ENCODE measurements around the gene LRWD1. TPM values are rescaled to one million over a fixed set of nuclear protein-coding genes. Genes with fewer than 3 reads are reported as not detected.
"Not testable (repeated sequence)": the region's sequence is repeated elsewhere in the genome, so short reads cannot be mapped to it uniquely, and the experiment has no call there.

The LRWD1 gene
- total RNA-seq, 1 donor from 2014 or later: 14.8 TPM

- DNase-seq (ENCODE audit: low spot score): no peak
Observed at GRCh38 chr7:102439963-102440795, 24.6 kb upstream of the LRWD1 start.

DNA sequence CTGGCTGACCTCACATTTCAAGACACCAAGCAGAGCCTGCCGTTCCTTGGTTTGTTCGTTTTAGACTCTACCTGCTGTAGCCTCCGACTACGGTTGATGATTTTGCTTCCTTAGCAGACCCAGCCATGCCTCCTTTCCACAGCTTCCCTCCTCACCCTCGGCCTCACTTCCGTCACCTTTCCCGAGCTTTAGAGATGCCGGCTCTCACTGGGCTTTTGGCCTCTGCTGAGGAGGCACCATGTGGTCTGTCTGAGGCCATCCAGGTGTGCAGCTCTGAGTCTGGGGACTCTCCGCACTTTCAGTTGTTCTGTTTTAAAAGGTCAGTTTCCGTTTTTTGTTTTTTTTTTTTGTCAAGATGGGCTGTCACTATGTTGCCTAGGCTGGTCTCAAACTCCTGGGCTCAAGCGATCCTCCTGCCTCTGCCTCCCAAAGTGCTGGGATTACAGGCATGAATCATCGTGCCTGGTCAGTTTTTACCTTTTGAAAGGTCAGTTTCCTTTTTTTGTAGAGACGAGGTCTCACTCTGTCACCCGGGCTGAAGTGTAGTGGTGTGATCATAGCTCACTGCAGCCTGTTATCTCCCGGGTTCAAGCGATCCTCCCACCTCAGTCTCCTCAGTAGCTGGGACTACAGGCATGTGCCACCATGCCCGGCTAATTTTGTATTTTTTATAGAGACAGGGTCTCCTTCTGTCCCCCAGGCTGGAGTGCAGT is 19.7 kb upstream of the LRWD1 start:
- no peak for DNase-seq (ENCODE audit: low spot score)

DNA sequence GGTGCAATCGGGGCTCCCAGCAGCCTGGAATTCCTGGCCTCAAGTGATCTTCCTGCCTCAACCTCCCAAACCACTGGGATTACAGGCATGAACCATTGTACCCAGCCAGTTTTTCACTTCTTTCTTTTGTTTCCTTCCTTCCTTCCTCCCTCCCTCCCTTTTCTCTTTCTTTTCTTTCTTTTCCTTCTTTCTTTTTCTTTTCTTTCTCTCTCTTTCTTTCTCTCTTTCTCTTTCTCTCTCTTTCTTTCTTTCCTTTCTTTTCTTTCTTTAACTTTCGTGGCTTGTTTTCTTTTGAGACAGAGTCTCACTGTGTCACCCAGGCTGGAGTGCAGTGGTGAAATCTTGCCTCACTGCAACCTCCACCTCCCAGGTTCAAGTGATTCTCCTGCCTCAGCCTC is 19.1 kb upstream of the LRWD1 start:
- no peak for DNase-seq (ENCODE audit: low spot score)

- no peak for DNase-seq (ENCODE audit: low spot score)
Observed at GRCh38 chr7:102446387-102447156, 18.2 kb upstream of the LRWD1 start.

GRCh38 chr7:102447311-102447710 is 17.5 kb upstream of the LRWD1 start:
- DNase-seq (ENCODE audit: low spot score): no peak

DNA sequence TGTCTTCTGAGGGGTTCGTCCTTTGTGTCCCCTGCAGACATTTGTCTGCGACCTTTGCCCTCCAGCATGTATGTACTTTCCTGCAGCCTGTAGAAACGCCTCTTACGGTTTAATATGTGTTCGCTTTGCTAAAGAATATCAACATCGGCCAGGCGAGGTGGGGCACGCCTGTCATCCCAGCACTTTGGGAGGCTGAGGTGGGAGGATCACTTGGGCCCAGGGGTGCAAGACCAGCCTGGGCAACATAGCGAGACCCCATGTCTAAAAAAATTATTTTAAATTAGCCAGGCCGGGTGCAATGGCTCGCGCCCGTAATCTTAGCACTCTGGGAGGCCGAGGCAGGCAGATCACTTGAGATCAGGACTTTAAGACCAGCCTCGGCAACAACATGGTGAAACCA is 15.6 kb upstream of the LRWD1 start:
- no peak for DNase-seq (ENCODE audit: low spot score)

GRCh38 chr7:102450242-102450641 is 14.5 kb upstream of the LRWD1 start:
- DNase-seq (ENCODE audit: low spot score): no peak

GRCh38 chr7:102451371-102452054 is 13.3 kb upstream of the LRWD1 start:
- no peak for DNase-seq (ENCODE audit: low spot score)

GRCh38 chr7:102452451-102452850 is 12.3 kb upstream of the LRWD1 start:
- DNase-seq (ENCODE audit: low spot score): no peak

DNA sequence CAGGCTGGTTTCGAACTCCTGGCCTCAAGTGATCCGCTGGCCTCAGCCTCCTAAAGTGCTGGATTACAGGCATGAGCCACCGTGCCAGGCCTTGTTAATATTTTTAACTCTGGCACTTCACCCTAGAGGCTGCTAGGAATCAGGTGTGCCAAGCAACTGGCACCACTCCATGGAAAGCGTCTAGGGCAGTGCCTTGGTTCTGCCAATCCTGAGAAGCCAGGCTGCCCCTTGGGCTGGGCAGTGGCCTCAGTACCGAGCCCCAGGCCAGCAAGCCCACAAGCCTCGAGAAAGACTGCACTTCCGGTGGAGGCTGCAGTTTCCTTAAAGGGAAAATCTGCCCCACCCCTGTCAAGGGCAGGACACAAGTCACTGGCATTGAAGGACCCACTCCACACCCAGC is 11.5 kb upstream of the LRWD1 start:
- DNase-seq (ENCODE audit: low spot score): no peak

DNA sequence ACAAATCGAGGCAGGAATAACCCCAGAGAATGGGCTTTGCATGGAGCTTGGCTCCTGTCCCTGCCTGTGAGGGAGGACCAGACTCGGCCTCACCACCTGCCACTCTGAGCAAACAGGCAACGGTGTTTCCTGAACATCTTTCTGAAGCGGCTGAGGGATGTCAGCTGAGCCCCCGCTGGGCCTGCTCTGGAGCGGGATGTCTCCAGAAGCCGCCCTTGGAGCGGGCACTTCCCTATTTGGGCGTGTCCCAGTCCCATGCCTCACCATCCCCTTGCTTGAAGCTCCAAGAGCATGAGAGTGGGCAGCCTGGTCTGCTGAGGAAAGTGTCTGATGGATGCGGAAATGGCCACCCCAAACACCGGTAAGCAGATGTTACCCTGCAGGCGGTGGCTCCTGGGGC is 10.3 kb upstream of the LRWD1 start:
- no peak for DNase-seq (ENCODE audit: low spot score)

DNA sequence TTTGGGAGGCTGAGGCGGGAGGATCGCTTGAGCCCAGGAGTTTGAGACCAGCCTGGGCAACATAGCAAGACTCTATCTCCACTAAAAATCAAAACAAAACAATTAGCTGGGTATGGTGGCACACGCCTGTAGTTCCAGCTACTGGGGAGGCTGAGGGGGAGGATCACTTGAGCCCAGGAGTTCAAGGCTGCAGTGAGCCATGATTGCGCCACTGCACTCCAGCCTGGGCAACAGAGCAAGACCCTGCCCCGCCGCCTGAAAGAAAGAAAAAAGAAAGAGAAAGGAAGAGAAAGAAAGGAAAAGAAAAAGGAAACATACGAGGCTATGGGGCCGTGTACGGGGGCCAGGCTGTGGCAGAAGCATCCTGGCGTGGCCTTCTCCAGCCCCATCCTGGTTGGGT is 9.9 kb upstream of the LRWD1 start:
- DNase-seq (ENCODE audit: low spot score): not testable (repeated sequence)

DNA sequence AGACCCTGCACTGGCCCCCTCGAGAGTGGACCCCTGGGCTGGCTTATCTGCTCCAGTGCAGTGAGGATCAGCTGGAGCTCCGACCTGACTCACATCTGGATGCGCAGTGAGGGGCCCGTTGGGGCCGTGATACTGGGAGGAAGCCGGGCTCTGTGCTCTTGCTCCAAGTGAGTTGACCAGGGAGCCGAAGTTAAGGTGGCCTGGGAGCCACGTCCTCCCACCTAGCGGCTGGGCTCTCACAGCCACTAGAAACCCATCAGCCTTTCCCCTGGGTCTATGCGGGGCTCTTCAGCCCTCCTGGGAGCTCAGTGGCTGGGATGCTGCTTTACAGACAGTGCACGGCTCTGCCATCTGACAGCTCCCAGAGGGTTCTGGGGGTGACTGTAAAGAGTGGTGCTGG is 9.2 kb upstream of the LRWD1 start:
- DNase-seq (ENCODE audit: low spot score): no peak

GRCh38 chr7:102456327-102456726 is 8.5 kb upstream of the LRWD1 start:
- DNase-seq (ENCODE audit: low spot score): no peak

GRCh38 chr7:102457352-102457924 is 7.3 kb upstream of the LRWD1 start:
- no peak for DNase-seq (ENCODE audit: low spot score)

DNA sequence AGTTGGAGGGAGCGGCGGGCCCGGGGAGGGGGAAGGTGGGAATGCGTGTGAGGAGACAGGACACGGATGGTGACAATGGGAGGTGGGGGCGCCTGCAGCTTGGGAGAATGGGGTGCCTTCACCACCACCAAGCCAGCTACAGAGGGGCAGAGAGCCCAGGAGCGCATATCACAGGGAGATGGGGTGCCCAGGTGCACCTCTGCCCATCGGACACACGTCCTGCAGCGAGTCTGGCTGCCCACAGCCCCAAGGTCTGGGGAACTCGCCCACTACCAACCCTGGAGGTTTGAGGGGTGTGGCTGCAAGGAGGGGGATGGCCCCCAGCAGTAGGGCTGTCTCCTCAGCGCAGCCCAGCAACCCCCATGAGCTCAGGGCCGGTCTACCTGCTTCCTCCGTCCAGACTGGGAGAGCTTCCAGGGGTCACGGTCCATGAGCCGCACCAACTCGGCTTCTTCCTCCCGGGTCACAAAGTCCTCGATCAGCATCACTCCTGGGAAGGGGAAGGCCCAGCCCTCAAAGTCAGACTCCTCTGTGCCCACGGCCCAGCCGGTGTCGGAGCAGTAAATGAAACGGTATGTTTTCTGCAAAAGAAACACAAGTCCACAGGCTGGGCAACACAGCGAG is 5.5 kb upstream of the LRWD1 start:
- no peak for DNase-seq (ENCODE audit: low spot score)

GRCh38 chr7:102460467-102460866 is 4.3 kb upstream of the LRWD1 start:
- no peak for DNase-seq (ENCODE audit: low spot score)

DNA sequence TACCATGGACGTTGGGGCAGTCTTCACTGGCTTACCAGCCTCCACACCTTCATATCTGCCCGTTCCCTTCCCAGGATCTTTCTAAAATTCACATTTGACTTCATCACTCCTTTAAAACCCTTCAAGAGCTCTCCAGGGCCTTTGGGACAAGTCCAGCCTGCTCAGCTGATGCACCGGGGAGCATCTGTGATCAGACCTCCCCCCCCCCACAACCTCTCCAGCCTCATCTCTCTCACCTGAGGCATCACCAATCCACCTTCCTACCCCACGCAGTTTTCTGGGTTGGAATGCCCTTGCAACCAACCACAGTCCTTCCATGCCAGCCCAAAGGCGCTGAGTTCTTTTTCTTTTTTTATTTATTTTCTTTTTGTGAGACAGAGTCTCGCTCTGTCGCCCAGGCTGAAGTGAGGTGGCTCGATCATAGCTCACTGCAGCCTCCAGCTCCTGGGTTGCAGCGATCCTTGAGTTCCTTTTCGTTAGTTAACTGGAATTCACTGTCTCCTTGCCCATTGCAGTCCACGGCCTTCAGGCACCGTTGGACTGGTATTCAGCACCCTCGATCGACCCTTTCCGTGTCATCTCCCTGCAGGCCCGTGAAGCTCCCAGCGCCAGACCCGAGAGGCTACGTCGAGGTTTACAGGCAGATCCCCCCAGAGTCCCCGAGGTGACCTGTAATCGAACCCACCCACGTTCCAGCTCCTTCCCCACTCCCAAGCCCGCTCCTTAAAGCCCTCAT is 775 bp upstream of the LRWD1 start:
- no peak for DNase-seq (ENCODE audit: low spot score)

DNA sequence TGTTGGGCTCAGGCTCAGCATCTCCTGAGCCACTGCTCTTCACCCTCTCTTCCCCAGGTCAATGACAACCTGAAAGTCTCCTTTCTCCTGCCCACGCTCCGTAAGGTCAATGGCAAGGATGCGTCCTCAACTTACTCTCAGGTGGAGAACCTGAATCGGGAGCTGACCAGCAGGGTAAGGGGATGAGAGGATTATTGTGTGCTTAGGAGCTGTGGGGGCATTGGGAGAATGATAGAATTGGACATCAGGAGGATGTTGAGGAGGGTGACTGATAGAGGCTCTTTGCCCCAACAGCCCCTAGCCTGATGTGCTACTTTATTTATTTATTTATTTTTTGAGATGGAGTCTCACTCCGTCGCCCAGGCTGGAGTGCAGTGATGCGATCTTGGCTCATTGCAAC is 1.3 kb downstream of the LRWD1 start:
- DNase-seq (ENCODE audit: low spot score): no peak

All from mesenteric fat pad (tissue), 1 donor.